Loucy (cell line): ENCODE data around the gene CDH9.

Source experiments
- EZH2phosphoT487 ChIP-seq: fragments of 200-600 bp; IDR thresholded peaks from 2 replicates; pipeline ENCODE4 v1.6.1; 2018; ENCODE audit warnings: antibody characterized with exemption, mild to moderate bottlenecking, moderate library complexity, borderline replicate concordance
- TF ChIP-seq, protein P1 (sequence below): fragments of 200-600 bp; sonication (generic); conservative IDR thresholded peaks from 2 replicates; pipeline ENCODE4 v1.5.1; 2014; ENCODE audit warnings: mild to moderate bottlenecking, antibody characterized with exemption, low read length

DNA sequence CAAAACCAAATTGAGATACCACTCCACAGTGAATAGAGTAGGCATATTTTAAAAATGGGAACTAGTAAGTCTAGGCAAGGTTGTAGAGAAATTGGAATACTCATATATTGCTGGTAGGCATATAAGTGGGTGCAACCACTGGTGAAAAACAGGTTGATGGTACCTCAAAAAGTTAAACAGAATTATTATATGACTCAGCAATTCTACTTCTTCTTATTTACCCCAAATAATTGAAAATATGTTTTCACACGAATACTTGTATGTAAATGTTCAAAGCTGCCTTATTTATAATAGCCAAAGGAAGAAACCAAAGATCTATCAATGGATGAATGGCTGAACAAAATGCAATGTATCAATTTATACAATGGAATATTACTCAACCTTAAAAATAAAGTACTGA lies 79.1 kb downstream of the CDH9 start:
- TF ChIP-seq, protein P1, sequence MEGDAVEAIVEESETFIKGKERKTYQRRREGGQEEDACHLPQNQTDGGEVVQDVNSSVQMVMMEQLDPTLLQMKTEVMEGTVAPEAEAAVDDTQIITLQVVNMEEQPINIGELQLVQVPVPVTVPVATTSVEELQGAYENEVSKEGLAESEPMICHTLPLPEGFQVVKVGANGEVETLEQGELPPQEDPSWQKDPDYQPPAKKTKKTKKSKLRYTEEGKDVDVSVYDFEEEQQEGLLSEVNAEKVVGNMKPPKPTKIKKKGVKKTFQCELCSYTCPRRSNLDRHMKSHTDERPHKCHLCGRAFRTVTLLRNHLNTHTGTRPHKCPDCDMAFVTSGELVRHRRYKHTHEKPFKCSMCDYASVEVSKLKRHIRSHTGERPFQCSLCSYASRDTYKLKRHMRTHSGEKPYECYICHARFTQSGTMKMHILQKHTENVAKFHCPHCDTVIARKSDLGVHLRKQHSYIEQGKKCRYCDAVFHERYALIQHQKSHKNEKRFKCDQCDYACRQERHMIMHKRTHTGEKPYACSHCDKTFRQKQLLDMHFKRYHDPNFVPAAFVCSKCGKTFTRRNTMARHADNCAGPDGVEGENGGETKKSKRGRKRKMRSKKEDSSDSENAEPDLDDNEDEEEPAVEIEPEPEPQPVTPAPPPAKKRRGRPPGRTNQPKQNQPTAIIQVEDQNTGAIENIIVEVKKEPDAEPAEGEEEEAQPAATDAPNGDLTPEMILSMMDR: no peak
- TF ChIP-seq EZH2phosphoT487: no peak
